ENCODE data around the gene KCNN4.
"Not testable (repeated sequence)": the region's sequence is repeated elsewhere in the genome, so short reads cannot be mapped to it uniquely, and the experiment has no call there.

The KCNN4 gene

DNA sequence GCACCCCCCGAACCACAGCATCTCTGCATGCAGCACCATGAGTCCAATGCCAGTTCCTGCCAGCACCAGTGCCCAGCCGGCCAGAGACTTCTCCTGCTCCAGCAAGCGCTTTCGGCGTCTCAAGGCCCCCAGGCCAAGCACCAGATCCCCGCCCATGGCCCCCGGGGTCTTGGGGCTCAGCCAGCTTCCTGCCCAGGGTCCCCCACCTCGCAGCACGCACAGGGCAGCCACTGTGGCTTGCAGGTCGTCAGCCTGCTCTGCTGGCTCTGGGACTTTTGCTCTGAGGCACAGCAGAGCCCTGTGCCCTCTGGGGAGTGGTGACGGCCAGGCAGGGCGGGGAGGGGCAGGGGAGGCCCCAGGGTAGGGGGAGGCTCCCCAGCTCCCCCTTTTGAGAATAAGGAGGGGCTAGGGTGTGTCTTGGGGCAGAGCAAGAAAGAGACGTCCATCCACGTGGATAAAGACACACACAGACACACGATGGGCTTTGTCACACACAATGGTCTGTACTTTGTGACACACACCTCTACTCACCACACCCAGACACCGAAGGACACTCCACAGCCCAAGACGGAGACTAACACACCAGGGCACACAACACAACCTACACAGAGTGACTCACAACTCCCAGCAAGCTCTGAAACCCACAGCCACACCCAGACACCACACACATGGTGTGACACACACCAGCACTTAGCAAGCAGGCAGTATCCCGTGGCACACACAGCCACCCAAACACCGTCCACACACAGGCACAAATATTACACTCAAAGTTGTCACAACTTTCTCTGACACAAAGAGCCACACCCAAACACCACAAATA is at the start of gene KCNN4:
KCNN4 (minus strand) TSS at position 268 of the 820 bp plus-strand sequence; CDS start at position 156, 112 bp downstream.
- Histone ChIP-seq H3K27ac (ENCODE audit: poor library complexity, severe bottlenecking) (peak within 1 kb of the TSS; percentile 77), H3K9me3 (ENCODE audit: severe bottlenecking) (no peaks in the 10 kb centered on the region), H3K27me3 (ENCODE audit: insufficient read depth, poor library complexity, severe bottlenecking) (no peaks in the 10 kb centered on the region), H3K4me1 (ENCODE audit: insufficient read depth, poor library complexity, severe bottlenecking) (peaks cover 54% of the 10 kb centered on the region), H3K4me3 (ENCODE audit: severe bottlenecking) (peak within 1 kb of the TSS; percentile 45), H3K36me3 (ENCODE audit: low read depth) (0 out of 2 replicates have a peak, but pooled peaks cover 3% of the 10 kb centered on the region)
- TF ChIP-seq, protein P1, sequence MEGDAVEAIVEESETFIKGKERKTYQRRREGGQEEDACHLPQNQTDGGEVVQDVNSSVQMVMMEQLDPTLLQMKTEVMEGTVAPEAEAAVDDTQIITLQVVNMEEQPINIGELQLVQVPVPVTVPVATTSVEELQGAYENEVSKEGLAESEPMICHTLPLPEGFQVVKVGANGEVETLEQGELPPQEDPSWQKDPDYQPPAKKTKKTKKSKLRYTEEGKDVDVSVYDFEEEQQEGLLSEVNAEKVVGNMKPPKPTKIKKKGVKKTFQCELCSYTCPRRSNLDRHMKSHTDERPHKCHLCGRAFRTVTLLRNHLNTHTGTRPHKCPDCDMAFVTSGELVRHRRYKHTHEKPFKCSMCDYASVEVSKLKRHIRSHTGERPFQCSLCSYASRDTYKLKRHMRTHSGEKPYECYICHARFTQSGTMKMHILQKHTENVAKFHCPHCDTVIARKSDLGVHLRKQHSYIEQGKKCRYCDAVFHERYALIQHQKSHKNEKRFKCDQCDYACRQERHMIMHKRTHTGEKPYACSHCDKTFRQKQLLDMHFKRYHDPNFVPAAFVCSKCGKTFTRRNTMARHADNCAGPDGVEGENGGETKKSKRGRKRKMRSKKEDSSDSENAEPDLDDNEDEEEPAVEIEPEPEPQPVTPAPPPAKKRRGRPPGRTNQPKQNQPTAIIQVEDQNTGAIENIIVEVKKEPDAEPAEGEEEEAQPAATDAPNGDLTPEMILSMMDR (IDR thresholded peaks at IDR 0.05; ENCODE audit: poor library complexity, severe bottlenecking): no peak
- peak; percentile 52 for ATAC-seq (ENCODE audit: low read depth)
- DNase-seq (ENCODE audit: low spot score): no peak

DNA sequence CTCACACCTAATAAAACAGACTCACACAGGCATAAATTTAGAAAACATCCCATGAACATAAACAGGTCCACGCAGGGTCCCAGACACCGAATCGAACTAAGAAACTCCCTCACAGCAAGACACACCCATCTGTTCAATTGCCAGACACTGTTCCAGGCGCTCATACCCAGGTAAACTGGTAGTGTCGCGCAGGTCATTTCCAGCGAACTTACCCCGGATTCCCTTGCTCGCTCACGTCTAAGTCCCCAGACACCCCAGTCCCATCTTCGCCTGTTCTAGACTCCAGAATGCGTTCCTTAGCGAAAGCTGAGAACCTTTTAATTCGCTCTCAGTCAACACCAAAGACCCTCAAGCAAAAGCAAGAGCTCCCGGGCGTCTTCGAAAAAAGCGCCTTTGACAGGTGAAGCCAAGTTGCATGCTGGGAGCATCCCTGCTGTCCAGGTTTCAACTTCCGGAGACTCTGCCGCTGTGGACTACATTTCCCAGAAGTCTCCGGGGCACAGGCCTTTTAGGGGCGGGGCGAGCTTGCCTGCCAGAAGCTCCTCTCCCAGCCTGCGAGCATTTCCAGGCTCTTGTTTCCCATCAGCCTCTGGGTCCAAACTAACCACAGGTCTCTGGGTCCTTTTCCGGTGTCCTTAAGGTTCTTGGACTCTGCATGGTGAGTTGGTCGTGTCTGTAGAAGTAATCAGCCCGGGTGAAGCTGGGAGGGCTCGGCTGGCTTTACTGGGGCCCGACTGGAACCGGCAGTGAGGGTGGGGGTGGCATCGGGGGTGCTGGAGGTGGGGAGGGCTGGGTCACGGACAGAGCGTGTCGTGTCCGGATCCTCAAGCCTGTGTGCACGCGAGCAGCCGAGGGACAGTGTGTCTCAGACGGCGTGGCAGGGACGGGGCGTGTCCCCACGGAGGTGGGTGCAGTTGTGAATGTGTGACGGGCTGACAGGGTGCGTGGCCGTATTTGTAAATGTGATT is 46.3 kb upstream of the KCNN4 start, which contains the start of gene ZNF283:
ZNF283 (plus strand) TSS at position 535 of the 968 bp plus-strand sequence. CDS start 6,184 bp downstream, outside the sequence.
- Histone ChIP-seq H3K9me3 (ENCODE audit: severe bottlenecking) (no peaks in the 10 kb centered on the region), H3K27me3 (ENCODE audit: insufficient read depth, poor library complexity, severe bottlenecking) (no peaks in the 10 kb centered on the region), H3K36me3 (ENCODE audit: low read depth) (peaks cover 35% of the 10 kb centered on the region), H3K4me1 (ENCODE audit: insufficient read depth, poor library complexity, severe bottlenecking) (no peaks in the 10 kb centered on the region), H3K4me3 (ENCODE audit: severe bottlenecking) (peak within 1 kb of the TSS; percentile 40), H3K27ac (ENCODE audit: poor library complexity, severe bottlenecking) (no peak within 1 kb of the TSS)
- peak; percentile 97 for ATAC-seq (ENCODE audit: low read depth)
- peak; percentile 90 for DNase-seq (ENCODE audit: low spot score)
- TF ChIP-seq, protein P1 (IDR thresholded peaks at IDR 0.05; ENCODE audit: poor library complexity, severe bottlenecking): no peak

DNA sequence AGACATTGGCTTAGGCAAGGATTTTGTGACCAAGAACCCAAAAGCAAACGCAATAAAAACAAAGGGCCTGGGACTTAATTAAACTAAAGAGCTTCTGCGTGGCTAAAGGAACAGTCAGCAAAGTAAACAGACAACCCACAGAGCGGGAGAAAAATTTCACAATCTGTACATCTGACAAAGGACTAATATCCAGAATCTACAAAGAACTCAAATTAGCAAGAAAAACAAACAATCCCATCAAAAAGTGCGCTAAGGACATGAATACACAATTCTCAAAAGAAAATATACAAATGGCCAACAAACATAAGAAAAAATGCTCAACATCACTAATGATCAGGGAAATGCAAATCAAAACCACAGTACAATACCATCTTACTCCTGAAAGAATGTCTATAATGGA is 43.8 kb upstream of the KCNN4 start:
- not testable (repeated sequence) for DNase-seq (ENCODE audit: low spot score); H3K4me1 ChIP-seq (ENCODE audit: insufficient read depth, poor library complexity, severe bottlenecking); H3K4me3 ChIP-seq (ENCODE audit: severe bottlenecking); ATAC-seq (ENCODE audit: low read depth); H3K27ac ChIP-seq (ENCODE audit: poor library complexity, severe bottlenecking); H3K9me3 ChIP-seq (ENCODE audit: severe bottlenecking); H3K27me3 ChIP-seq (ENCODE audit: insufficient read depth, poor library complexity, severe bottlenecking)
- peaks cover 15% of the 10 kb centered on the region for H3K36me3 ChIP-seq (ENCODE audit: low read depth)

DNA sequence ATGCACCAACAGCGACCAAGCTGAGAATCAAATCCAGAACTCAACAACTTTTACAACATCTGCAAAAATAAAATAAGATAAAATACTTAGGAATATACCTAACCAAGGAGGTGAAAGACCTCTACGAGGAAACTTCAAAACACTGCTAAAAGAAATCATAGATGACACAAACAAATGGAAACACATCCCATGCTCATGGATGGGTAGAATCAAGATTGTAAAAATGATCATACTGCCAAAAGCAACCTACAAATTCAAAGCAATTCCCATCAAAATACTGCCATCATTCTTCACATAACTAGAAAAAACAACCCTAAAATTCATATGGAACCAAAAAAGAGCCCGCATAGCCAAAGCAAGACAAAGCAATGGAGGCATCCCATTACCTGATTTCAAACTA is 43.1 kb upstream of the KCNN4 start:
- not testable (repeated sequence) for ATAC-seq (ENCODE audit: low read depth); H3K36me3 ChIP-seq (ENCODE audit: low read depth); H3K4me3 ChIP-seq (ENCODE audit: severe bottlenecking); H3K9me3 ChIP-seq (ENCODE audit: severe bottlenecking); H3K27ac ChIP-seq (ENCODE audit: poor library complexity, severe bottlenecking); H3K4me1 ChIP-seq (ENCODE audit: insufficient read depth, poor library complexity, severe bottlenecking); H3K27me3 ChIP-seq (ENCODE audit: insufficient read depth, poor library complexity, severe bottlenecking); DNase-seq (ENCODE audit: low spot score)

DNA sequence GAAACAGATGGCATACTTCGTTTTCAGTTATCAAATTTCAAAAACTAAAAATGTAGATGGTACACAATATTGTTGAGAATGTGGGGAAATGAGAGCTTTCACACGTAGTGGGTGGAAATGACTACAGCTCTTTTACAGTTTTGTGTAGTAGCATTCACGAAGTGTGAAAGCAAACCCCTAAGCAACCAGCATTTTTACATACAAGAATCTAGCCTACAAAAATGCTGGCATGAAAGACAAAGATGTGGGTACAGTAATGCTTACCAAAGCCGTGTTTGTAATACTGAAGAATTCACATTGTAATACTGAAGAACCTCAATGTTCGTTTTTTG is 40.1 kb upstream of the KCNN4 start:
- TF ChIP-seq, protein P1 (IDR thresholded peaks at IDR 0.05; ENCODE audit: poor library complexity, severe bottlenecking): no peak
- H3K27ac ChIP-seq (ENCODE audit: poor library complexity, severe bottlenecking): no peak overlapping the region
- H3K4me1 ChIP-seq (ENCODE audit: insufficient read depth, poor library complexity, severe bottlenecking): no peaks in the 10 kb centered on the region
- H3K9me3 ChIP-seq (ENCODE audit: severe bottlenecking): peaks cover 2% of the 10 kb centered on the region
- H3K36me3 ChIP-seq (ENCODE audit: low read depth): no peaks in the 10 kb centered on the region
- no peak for ATAC-seq (ENCODE audit: low read depth)
- DNase-seq (ENCODE audit: low spot score): no peak
- peak overlapping the region; percentile 21 for H3K4me3 ChIP-seq (ENCODE audit: severe bottlenecking)
- H3K27me3 ChIP-seq (ENCODE audit: insufficient read depth, poor library complexity, severe bottlenecking): no peaks in the 10 kb centered on the region
